Body of pancreas (tissue), 4 donors: Measurements from ENCODE around the gene ASRGL1. TPM values are rescaled to one million over a fixed set of nuclear protein-coding genes. Genes with fewer than 3 reads are reported as not detected.
"Not testable (repeated sequence)": the region's sequence is repeated elsewhere in the genome, so short reads cannot be mapped to it uniquely, and the experiment has no call there.

Experiments
- ATAC-seq: fragments of 150-250 bp; one replicate; pipeline ENCODE4 v1.9.1; 2016
- DNase-seq, 4 donors: peaks; one replicate each; pipeline ENCODE4 v3.0.0-alpha.2; 2019
- H3K27ac ChIP-seq, 4 donors: fragments of 200-600 bp; sonication (generic); 1 replicate in 3 of 4; 2 replicates in 1 of 4; pipeline versions ENCODE4 v1.5.1 to v1.6.1; 2016 to 2019; ENCODE audit warnings: mild to moderate bottlenecking in 1 of 4, mixed read lengths in 1 of 4, moderate library complexity in 1 of 4
- H3K27me3 ChIP-seq, 2 donors: fragments of 200-600 bp; sonication (generic); one replicate each; pipeline ENCODE4 v1.6.0; 2016; ENCODE audit warnings: mild to moderate bottlenecking in 1 of 2
- H3K36me3 ChIP-seq, 2 donors: fragments of 200-600 bp; sonication (generic); replicated peaks in 1 of 2; 2 replicates each; pipeline ENCODE4 v1.5.1; 2016; ENCODE audit warnings: low read depth in 2 of 2; ENCODE audit not compliant: insufficient read depth in 1 of 2
- H3K4me1 ChIP-seq: fragments of 200-600 bp; sonication (generic); one replicate; pipeline ENCODE4 v1.6.0; 2016
- H3K4me3 ChIP-seq, 2 donors: fragments of 200-600 bp; sonication (generic); 1 replicate in 1 of 2; 2 replicates in 1 of 2; pipeline ENCODE4 v1.5.1; 2016 to 2019
- H3K9me3 ChIP-seq, 3 donors: fragments of 200-600 bp; sonication (generic); 1 replicate in 2 of 3; 2 replicates in 1 of 3; pipeline ENCODE4 v1.5.1; 2016
- POLR2A ChIP-seq, 3 donors: fragments of 450-650 bp; IDR thresholded peaks; one replicate each; pipeline ENCODE4 v1.6.1; 2016; ENCODE audit warnings: antibody characterized with exemption in 3 of 3, mild to moderate bottlenecking in 2 of 3
- WGBS, 2 donors: methylation state at CpG; one replicate each; pipeline ENCODE4 v1.1.5; 2017; 5-methylcytosine and 5-hydroxymethylcytosine counted together
- intact Hi-C: fragments of 100-400 bp; cut with DNase I; formaldehyde crosslinking; loops from one replicate; pipeline ENCODE4 v1.15.1; 2023
- total RNA-seq, 2 donors: library from RNA; depleted of rRNA; stranded (reverse); fragments of >200 nt; gene quantifications; one replicate each; pipeline ENCODE4 v1.1.0, GENCODE V29; 2016
- TF ChIP-seq, protein P1 (sequence below), 7 experiments: fragments of 450-650 bp in 4 of 7; fragments of 200-600 bp in 3 of 7; sonication (generic) in 3 of 7; IDR thresholded peaks; one replicate each; pipeline ENCODE4 v1.5.1; 2016 to 2019; ENCODE audit warnings: antibody characterized with exemption in 7 of 7

The ASRGL1 gene
- total RNA-seq, 2 donors from 2014 or later: 15.3 to 69.5 TPM

DNA sequence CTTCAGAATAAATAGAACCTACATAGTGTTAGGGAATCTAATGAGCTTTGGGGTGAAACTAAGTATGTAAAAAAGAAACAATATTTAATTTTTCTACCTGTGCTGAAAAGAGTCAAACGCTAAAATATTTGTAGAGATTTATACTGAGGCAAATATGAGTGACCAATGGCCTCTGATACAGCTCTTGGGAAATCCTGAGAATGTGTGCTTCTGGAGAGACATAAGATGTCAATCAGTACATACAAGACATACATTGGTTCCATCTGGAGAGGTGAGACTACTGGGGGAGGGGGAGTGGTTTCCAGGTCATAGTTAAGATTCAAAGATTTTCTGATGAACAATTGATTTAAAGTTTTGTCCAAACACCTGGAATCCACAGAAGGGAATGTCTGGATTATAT, 970 bp downstream of the ASRGL1 start:
- intact Hi-C loops: no loop called here
- Histone ChIP-seq H3K27me3 (no peaks in the 10 kb centered on the region), H3K4me1 (peaks cover 25% of the 10 kb centered on the region), H3K36me3 (no peaks in the 10 kb centered on the region), H3K9me3 (no peaks in the 10 kb centered on the region), H3K27ac (peak overlapping the region in 2 of 4 donors; percentile 67 to 69), H3K4me3 (peak overlapping the region; percentile 73 to 75)
- no peak for TF ChIP-seq POLR2A (IDR thresholded peaks at IDR 0.05)
- TF ChIP-seq, protein P1, sequence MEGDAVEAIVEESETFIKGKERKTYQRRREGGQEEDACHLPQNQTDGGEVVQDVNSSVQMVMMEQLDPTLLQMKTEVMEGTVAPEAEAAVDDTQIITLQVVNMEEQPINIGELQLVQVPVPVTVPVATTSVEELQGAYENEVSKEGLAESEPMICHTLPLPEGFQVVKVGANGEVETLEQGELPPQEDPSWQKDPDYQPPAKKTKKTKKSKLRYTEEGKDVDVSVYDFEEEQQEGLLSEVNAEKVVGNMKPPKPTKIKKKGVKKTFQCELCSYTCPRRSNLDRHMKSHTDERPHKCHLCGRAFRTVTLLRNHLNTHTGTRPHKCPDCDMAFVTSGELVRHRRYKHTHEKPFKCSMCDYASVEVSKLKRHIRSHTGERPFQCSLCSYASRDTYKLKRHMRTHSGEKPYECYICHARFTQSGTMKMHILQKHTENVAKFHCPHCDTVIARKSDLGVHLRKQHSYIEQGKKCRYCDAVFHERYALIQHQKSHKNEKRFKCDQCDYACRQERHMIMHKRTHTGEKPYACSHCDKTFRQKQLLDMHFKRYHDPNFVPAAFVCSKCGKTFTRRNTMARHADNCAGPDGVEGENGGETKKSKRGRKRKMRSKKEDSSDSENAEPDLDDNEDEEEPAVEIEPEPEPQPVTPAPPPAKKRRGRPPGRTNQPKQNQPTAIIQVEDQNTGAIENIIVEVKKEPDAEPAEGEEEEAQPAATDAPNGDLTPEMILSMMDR (IDR thresholded peaks at IDR 0.05): no peak
- WGBS, 2 donors: 30 to 35% methylated on average over 1 of the region's 1 CpG
- ATAC-seq (no peak), DNase-seq (no peak)

DNA sequence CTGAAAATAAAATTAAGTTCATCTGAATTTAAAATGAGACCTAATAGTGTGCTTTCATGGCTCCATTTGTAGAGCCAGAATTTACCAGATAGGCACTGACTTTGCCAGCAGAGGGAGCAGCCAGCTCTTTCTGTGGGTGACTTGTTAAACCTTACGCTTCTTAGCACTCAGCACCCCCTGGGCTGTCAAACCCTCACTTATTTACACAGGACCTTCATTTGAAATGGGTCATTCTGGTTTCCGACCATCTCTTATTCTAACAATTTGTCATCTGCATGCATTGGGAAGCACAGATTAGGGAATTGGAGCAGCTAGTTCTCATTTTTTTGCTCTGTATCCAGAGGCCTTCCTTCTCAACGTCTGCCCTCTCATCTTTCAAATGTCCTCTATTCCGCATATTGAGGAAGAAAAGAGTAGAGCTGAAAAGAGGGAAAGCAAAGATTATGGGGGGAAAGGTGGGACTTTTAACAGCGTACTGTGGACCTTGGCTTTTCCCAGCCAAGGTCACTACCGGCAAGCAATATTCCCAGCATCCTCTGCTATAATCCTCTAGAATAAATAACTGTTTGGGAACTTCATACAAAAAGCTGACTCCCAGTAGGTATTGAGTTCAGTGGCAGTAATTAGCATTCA, 3.1 kb downstream of the ASRGL1 start:
- intact Hi-C loops: no loop called here
- no peaks in the 10 kb centered on the region for H3K9me3 ChIP-seq
- H3K27me3 ChIP-seq: no peaks in the 10 kb centered on the region
- TF ChIP-seq POLR2A (IDR thresholded peaks at IDR 0.05): no peak
- TF ChIP-seq, protein P1 (IDR thresholded peaks at IDR 0.05): peak; percentile 40 to 77 (median 64)
- peak overlapping the region in 3 of 4 donors; percentile 0 to 59 (median 16) for H3K27ac ChIP-seq
- no peak overlapping the region for H3K4me3 ChIP-seq
- peaks cover 25% of the 10 kb centered on the region for H3K4me1 ChIP-seq
- ATAC-seq (peak; percentile 37), DNase-seq (peak; percentile 56 to 79 (median 66))
- WGBS, 2 donors: 34 to 36% methylated on average over 6 of the region's 6 CpGs
- H3K36me3 ChIP-seq: no peaks in the 10 kb centered on the region

DNA sequence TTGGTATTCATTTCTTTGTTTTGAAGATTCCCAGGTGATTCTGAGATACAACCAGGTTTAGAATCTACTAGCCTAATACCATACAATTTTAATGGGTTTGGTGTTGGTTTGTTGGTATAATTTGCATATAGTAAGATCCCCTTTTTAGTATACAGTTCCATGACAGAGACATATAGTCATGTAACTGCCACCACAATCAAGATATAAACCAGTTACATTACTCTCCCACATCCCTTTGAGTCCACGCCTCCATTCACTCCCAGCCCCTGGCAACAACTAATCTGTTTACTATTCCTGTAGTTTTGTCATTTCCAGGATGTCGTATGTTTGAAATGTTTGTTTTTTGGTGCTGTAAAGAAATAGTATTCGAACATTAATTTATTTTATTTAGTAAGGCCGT, 4.3 kb downstream of the ASRGL1 start:
- Histone ChIP-seq H3K27ac (no peak overlapping the region), H3K4me1 (peaks cover 25% of the 10 kb centered on the region), H3K4me3 (no peak overlapping the region), H3K36me3 (no peaks in the 10 kb centered on the region), H3K9me3 (no peaks in the 10 kb centered on the region), H3K27me3 (no peaks in the 10 kb centered on the region)
- TF ChIP-seq, protein P1 (IDR thresholded peaks at IDR 0.05): no peak
- TF ChIP-seq POLR2A (IDR thresholded peaks at IDR 0.05): no peak
- ATAC-seq (no peak), DNase-seq (no peak)
- 57 to 67% methylated on average over 4 of the region's 4 CpGs for WGBS, 2 donors
- intact Hi-C loops: no loop called here

DNA sequence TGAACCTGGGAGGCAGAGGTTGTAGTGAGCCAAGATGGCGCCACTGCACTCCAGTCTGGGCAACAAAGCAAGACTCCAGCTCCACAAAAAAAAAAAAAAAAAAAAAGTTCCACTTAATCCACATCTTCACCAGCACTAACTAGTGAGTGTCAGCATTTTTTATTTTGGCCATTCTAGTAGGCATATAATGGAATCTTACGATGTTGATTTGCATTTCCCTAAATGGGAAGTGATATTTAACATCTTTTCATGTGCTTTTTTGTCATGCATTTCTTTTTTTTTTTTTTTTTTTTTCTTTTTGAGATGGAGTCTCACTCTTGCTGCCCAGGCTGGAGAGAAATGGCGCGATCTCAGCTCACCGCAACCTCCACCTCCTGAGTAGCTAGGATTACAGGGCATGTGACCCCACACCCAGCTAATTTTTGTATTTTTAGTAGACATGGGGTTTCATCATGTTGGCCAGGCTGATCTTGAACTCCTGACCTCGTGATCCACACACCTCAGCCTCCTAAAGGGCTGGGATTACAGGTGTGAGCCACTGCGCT, 6.5 kb downstream of the ASRGL1 start:
- WGBS, 2 donors: 85 to 97% methylated on average over 7 of the region's 7 CpGs
- DNase-seq, ATAC-seq, H3K9me3 ChIP-seq, H3K4me3 ChIP-seq, H3K27me3 ChIP-seq, H3K36me3 ChIP-seq, intact Hi-C loops: not testable (repeated sequence)
- peaks cover 12% of the 10 kb centered on the region for H3K4me1 ChIP-seq
- peak overlapping the region in 1 of 4 donors; percentile 29 for H3K27ac ChIP-seq

DNA sequence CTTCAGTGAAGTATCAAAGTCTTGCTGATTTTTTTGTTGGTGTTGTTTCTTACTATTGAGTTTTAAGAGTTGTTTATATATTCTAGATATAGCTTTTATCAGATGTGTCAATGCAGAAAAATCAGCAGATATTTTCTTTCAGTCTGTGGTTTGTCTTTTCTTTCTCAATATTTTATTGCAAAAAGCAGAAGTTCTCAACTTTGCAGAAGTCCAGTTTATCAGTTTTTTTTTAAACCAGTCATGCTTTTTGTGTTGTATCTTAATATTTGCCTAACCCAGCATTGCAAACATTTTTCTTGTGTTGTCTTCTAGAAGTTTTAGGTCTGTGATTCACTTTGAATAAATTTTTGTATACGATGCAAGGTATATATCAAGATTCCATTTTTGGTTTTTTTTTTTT, 7.0 kb downstream of the ASRGL1 start:
- DNase-seq: no peak
- TF ChIP-seq POLR2A (IDR thresholded peaks at IDR 0.05): no peak
- TF ChIP-seq, protein P1 (IDR thresholded peaks at IDR 0.05): no peak
- WGBS, 2 donors: 64 to 85% methylated on average over 1 of the region's 1 CpG

More for the DNA sequence above, 7.0 kb downstream of the ASRGL1 start:
- Histone ChIP-seq H3K27me3 (no peaks in the 10 kb centered on the region), H3K27ac (peak overlapping the region in 1 of 4 donors; percentile 29), H3K4me1 (peaks cover 12% of the 10 kb centered on the region), H3K4me3 (no peak overlapping the region), H3K9me3 (no peaks in the 10 kb centered on the region), H3K36me3 (no peaks in the 10 kb centered on the region)
- intact Hi-C loops: no loop called here
- no peak for ATAC-seq
